Fibroblast of skin of left quadriceps (primary cell): ENCODE data around the gene TLK2.
"Not testable (repeated sequence)": the region's sequence is repeated elsewhere in the genome, so short reads cannot be mapped to it uniquely, and the experiment has no call there.

Experiments used
- DNase-seq, 2 experiments: peaks; one replicate each; pipeline ENCODE4 v3.0.0-alpha.2; 2013; ENCODE audit warnings: low read depth in 2 of 2

TLK2 gene

GRCh38 chr17:62599964-62600657 lies 121.5 kb downstream of the TLK2 start:
- DNase-seq = no peak

- DNase-seq = no peak
Observed at GRCh38 chr17:62600805-62601204, 122.2 kb downstream of the TLK2 start.

- no peak for DNase-seq
Observed at GRCh38 chr17:62601471-62601870, 122.8 kb downstream of the TLK2 start.

- not testable (repeated sequence) for DNase-seq
Observed at GRCh38 chr17:62603783-62604182, 125.2 kb downstream of the TLK2 start.

- no peak for DNase-seq
Observed at GRCh38 chr17:62605588-62605987, 127.0 kb downstream of the TLK2 start.

GRCh38 chr17:62611292-62611691 lies 132.7 kb downstream of the TLK2 start:
- no peak for DNase-seq

- no peak for DNase-seq
Observed at GRCh38 chr17:62611728-62612127, 133.1 kb downstream of the TLK2 start.

- not testable (repeated sequence) for DNase-seq
Observed at GRCh38 chr17:62612289-62612688, 133.7 kb downstream of the TLK2 start.

GRCh38 chr17:62613095-62613494 lies 134.5 kb downstream of the TLK2 start:
- DNase-seq = not testable (repeated sequence)

GRCh38 chr17:62614142-62614541 lies 135.5 kb downstream of the TLK2 start:
- DNase-seq = peak; percentile 90 to 91

- no peak for DNase-seq
Observed at GRCh38 chr17:62615503-62615902, 136.9 kb downstream of the TLK2 start.

GRCh38 chr17:62616993-62617893 lies 138.6 kb downstream of the TLK2 start:
- no peak for DNase-seq

GRCh38 chr17:62617894-62618472 lies 139.4 kb downstream of the TLK2 start:
- peak; percentile 35 to 36 for DNase-seq

- no peak for DNase-seq
Observed at GRCh38 chr17:62618647-62619416, 140.2 kb downstream of the TLK2 start.

- no peak for DNase-seq
Observed at GRCh38 chr17:62619417-62620155, 141.0 kb downstream of the TLK2 start.

- no peak for DNase-seq
Observed at GRCh38 chr17:62621223-62621622, 142.6 kb downstream of the TLK2 start.

- no peak for DNase-seq
Observed at GRCh38 chr17:62625184-62625869, 146.7 kb downstream of the TLK2 start.

GRCh38 chr17:62625870-62626200 lies 147.2 kb downstream of the TLK2 start:
- DNase-seq = no peak

GRCh38 chr17:62626719-62627218 lies 148.1 kb downstream of the TLK2 start:
- DNase-seq = peak; percentile 36 to 49

- DNase-seq = peak; percentile 52 to 56
Observed at GRCh38 chr17:62627219-62627903, 148.7 kb downstream of the TLK2 start, which contains the start of gene MRC2. TSS of gene MRC2 (plus strand) at chr17:62627670. CDS start at chr17:62627803, 133 bp downstream.
